Neural crest cell (in vitro differentiated cells): ENCODE measurements around the gene GAB2. TPM values are rescaled to one million over a fixed set of nuclear protein-coding genes. Genes with fewer than 3 reads are reported as not detected.
"Not testable (repeated sequence)": the region's sequence is repeated elsewhere in the genome, so short reads cannot be mapped to it uniquely, and the experiment has no call there.

Source experiments
- DNase-seq: peaks from one replicate; pipeline ENCODE4 v3.0.0; 2021; ENCODE audit warnings: low read depth, mixed read lengths, low spot score
- H3K27ac Mint-ChIP-seq: one replicate; pipeline ENCODE4 v1.8.0; 2021; ENCODE audit warnings: mild to moderate bottlenecking, mixed read lengths; ENCODE audit not compliant: unreplicated experiment
- H3K27me3 Mint-ChIP-seq: 2 replicates; pipeline ENCODE4 v1.8.0; 2021; ENCODE audit warnings: low read depth, mild to moderate bottlenecking, mixed read lengths
- H3K36me3 Mint-ChIP-seq: 2 replicates; pipeline ENCODE4 v1.8.0; 2021; ENCODE audit warnings: low read depth, mild to moderate bottlenecking, mixed read lengths
- H3K4me1 Mint-ChIP-seq: 2 replicates; pipeline ENCODE4 v1.8.0; 2021; ENCODE audit warnings: mixed read lengths
- H3K4me3 Mint-ChIP-seq: one replicate; pipeline ENCODE4 v1.8.0; 2021; ENCODE audit warnings: mild to moderate bottlenecking, mixed read lengths
- H3K9me3 Mint-ChIP-seq: 2 replicates; pipeline ENCODE4 v1.8.0; 2021; ENCODE audit warnings: mixed read lengths
- long read RNA-seq: library from polyadenylated mRNA; unstranded; transcript quantifications from one replicate; pipeline ENCODE4 v2.0.0, GENCODE V29; 2020
- total RNA-seq: library from RNA; stranded (reverse); gene quantifications from 2 replicates; pipeline ENCODE4 v1.2.1, GENCODE V29; 2021
- TF ChIP-seq, protein P1 (sequence below): fragments of 200-600 bp; sonication (generic); conservative IDR thresholded peaks from 2 replicates; pipeline ENCODE4 v1.5.0; 2021; ENCODE audit warnings: antibody characterized with exemption, mild to moderate bottlenecking

Gene GAB2, protein sequence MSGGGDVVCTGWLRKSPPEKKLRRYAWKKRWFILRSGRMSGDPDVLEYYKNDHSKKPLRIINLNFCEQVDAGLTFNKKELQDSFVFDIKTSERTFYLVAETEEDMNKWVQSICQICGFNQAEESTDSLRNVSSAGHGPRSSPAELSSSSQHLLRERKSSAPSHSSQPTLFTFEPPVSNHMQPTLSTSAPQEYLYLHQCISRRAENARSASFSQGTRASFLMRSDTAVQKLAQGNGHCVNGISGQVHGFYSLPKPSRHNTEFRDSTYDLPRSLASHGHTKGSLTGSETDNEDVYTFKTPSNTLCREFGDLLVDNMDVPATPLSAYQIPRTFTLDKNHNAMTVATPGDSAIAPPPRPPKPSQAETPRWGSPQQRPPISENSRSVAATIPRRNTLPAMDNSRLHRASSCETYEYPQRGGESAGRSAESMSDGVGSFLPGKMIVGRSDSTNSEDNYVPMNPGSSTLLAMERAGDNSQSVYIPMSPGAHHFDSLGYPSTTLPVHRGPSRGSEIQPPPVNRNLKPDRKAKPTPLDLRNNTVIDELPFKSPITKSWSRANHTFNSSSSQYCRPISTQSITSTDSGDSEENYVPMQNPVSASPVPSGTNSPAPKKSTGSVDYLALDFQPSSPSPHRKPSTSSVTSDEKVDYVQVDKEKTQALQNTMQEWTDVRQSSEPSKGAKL
- total RNA-seq: 23.4 and 27.9 TPM in 2 replicates
- long read RNA-seq, partial matches to known transcripts: 1 of 4 reads
- long read RNA-seq, other reads (novel, unspliced or antisense): 3 of 4 reads

DNA sequence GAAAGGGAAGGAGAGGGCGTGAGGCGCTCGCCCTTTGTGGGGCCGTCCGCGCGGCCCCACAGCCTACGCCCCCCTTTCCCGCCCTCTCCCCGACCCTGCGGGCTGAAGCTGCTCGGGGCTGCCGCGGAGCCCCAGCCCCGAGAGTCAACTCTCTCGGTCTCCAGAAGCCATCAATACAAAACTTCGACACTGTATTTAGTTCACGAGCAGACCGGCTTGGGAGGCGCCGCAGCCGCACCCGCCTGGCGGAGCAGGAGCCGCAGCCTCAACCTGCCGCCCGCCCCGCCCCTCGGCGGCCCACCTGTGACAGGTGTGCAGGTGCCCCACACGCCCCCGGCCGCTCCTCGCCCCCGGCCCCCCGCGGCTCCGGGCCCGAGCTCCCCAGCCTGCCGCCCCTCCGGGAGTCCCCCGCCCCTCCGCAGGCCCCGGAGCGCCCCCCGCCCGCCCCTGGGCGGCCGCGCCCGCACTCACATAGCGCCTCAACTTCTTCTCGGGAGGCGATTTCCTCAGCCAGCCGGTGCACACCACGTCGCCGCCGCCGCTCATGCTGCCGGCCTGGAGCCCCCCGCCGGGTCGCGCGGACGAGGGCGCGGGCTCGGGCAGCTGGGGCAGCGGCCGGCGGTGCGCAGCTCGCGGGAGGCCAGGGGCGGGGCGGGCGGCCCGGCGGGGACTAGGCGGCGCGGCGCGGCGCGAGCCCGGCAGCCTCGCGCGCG, at the start of gene GAB2:
Gene GAB2, minus strand, starts transcription at position 646 of the 713 bp plus-strand sequence. Its CDS starts 100 bp downstream, at position 546.
- no peak for DNase-seq
- Mint-ChIP-seq H3K9me3 (no peaks in the 10 kb centered on the region), H3K27ac (peak within 1 kb of the TSS; percentile 97), H3K36me3 (no peaks in the 10 kb centered on the region), H3K4me3 (peak within 1 kb of the TSS; percentile 98), H3K4me1 (peaks cover 38% of the 10 kb centered on the region), H3K27me3 (peaks cover 23% of the 10 kb centered on the region)
- TF ChIP-seq, protein P1, sequence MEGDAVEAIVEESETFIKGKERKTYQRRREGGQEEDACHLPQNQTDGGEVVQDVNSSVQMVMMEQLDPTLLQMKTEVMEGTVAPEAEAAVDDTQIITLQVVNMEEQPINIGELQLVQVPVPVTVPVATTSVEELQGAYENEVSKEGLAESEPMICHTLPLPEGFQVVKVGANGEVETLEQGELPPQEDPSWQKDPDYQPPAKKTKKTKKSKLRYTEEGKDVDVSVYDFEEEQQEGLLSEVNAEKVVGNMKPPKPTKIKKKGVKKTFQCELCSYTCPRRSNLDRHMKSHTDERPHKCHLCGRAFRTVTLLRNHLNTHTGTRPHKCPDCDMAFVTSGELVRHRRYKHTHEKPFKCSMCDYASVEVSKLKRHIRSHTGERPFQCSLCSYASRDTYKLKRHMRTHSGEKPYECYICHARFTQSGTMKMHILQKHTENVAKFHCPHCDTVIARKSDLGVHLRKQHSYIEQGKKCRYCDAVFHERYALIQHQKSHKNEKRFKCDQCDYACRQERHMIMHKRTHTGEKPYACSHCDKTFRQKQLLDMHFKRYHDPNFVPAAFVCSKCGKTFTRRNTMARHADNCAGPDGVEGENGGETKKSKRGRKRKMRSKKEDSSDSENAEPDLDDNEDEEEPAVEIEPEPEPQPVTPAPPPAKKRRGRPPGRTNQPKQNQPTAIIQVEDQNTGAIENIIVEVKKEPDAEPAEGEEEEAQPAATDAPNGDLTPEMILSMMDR: peak; percentile 4

DNA sequence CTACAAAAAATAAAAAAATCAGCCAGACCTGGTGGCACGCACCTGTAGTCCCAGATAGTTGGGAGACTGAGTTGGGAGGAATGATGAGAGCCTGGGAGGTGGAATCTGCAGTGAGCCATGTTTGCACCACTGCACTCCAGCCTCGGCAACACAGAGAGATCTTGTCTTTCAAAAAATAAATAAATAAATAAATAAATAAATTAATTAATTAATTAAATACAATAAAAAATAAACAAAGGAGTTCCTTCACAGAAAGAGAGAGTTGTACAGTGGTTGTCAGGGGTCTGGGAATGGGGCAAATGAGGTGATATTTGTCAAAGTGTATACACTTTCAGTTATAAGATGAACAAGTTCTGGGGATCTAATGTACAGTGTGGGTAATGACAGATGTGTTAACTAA, 49.8 kb upstream of the GAB2 start:
- no peak overlapping the region for H3K27ac Mint-ChIP-seq
- peaks cover 21% of the 10 kb centered on the region for H3K36me3 Mint-ChIP-seq
- no peaks in the 10 kb centered on the region for H3K27me3 Mint-ChIP-seq
- H3K4me1 Mint-ChIP-seq: peaks cover 15% of the 10 kb centered on the region
- DNase-seq: no peak
- no peaks in the 10 kb centered on the region for H3K9me3 Mint-ChIP-seq
- TF ChIP-seq, protein P1: no peak
- H3K4me3 Mint-ChIP-seq: no peak overlapping the region

DNA sequence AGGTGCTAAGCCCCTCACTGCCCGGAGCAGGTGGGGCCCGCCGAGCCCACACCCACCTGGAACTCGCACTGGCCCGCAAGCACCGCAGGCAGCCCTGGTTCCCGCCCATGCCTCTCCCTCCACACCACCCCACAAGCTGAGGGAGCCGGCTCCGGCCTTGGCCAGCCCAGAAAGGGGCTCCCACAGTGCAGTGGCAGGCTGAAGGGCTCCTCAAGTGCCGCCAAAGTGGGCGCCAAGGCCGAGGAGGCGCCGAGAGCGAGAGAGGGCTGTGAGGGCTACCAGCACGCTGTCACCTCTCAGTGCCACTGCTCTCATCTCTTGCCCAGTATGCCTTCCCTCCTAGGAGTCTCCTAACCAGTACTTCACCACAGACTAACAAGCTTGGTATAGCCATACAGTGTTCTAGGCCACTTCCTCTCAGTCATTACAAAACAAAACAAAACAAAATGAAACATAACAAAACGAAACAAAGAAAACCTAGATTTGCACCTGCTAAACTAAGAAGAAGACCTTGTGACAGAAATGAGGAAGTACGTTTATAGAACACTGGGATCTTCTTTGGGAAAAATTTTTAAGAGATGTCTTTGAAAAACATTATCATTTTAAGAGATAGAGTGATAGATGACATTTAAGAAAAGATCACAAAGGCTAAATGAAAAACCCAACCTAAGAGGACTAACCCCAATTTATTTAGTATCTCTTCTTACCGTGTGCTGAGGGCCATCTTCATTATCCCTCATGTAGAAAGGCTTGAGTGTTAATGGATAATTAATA, 47.7 kb upstream of the GAB2 start:
- TF ChIP-seq, protein P1: no peak
- peaks cover 17% of the 10 kb centered on the region for H3K4me1 Mint-ChIP-seq
- peak overlapping the region; percentile 25 for H3K27ac Mint-ChIP-seq
- no peak for DNase-seq
- H3K4me3 Mint-ChIP-seq: no peak overlapping the region
- H3K9me3 Mint-ChIP-seq: no peaks in the 10 kb centered on the region
- H3K27me3 Mint-ChIP-seq: no peaks in the 10 kb centered on the region
- peaks cover 30% of the 10 kb centered on the region for H3K36me3 Mint-ChIP-seq

DNA sequence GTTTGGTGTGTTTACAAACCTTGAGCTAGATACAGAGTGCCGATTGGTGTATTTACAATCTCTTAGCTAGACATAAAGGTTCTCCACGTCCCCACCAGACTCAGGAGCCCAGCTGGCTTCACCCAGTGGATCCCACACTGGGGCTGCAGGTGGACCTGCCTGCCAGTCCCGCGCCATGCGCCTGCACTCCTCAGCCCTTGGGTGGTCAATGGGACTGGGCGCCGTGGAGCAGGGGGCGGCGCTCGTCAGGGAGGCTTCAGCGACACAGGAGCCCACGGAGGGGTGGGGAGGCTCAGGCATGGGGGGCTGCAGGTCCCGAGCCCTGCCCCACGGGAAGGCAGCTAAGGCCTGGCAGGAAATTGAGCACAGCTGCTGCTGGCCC, 47.2 kb upstream of the GAB2 start:
- DNase-seq, H3K27me3 Mint-ChIP-seq, H3K9me3 Mint-ChIP-seq, H3K4me3 Mint-ChIP-seq, H3K27ac Mint-ChIP-seq: not testable (repeated sequence)
- Mint-ChIP-seq H3K36me3 (peaks cover 33% of the 10 kb centered on the region), H3K4me1 (peaks cover 17% of the 10 kb centered on the region)

DNA sequence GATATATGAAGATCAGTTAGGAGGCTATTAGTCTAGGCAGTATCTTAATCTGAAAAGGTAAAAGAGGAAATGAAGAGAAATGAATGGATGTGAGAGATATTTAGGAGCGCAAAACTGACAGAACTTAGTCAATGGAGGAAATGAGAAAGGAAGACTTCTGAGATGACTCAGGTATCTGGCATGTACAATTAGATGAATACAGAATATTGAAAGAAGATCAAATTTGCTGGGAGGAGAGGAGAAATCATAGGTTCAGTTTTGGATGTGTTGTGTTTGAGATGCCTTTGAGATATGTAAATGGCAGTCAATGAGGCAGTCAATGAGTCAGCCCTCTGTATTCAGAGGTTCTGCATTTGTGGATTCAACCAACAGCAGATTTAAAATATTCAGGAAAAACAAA, 42.9 kb upstream of the GAB2 start:
- DNase-seq: no peak
- peaks cover 13% of the 10 kb centered on the region for H3K4me1 Mint-ChIP-seq
- H3K27me3 Mint-ChIP-seq: no peaks in the 10 kb centered on the region
- H3K36me3 Mint-ChIP-seq: peaks cover 37% of the 10 kb centered on the region
- H3K27ac Mint-ChIP-seq: no peak overlapping the region
- no peak overlapping the region for H3K4me3 Mint-ChIP-seq
- TF ChIP-seq, protein P1: no peak
- peaks cover 2% of the 10 kb centered on the region for H3K9me3 Mint-ChIP-seq
